Muscle layer of duodenum (tissue), 2 donors: ENCODE results near the gene CHST5.
"Not testable (repeated sequence)": the region's sequence is repeated elsewhere in the genome, so short reads cannot be mapped to it uniquely, and the experiment has no call there.

Experiments used
- H3K27ac ChIP-seq: one replicate; pipeline ENCODE4 v1.7.0; 2013; ENCODE audit warnings: mild to moderate bottlenecking, low read length
- H3K27me3 ChIP-seq: one replicate; pipeline ENCODE4 v1.7.0; 2013; ENCODE audit warnings: low read depth, mild to moderate bottlenecking, control low read depth, low read length
- H3K36me3 ChIP-seq, 2 donors: one replicate each; pipeline ENCODE4 v1.7.0; 2013; ENCODE audit warnings: low read length in 2 of 2, control low read depth in 1 of 2, mild to moderate bottlenecking in 1 of 2; ENCODE audit not compliant: insufficient read depth in 2 of 2, control insufficient read depth in 1 of 2
- H3K4me1 ChIP-seq, 2 donors: one replicate each; pipeline ENCODE4 v1.7.0; 2013; ENCODE audit warnings: low read length in 2 of 2, mild to moderate bottlenecking in 2 of 2, control low read depth in 1 of 2, moderate library complexity in 1 of 2; ENCODE audit not compliant: insufficient read depth in 2 of 2, control insufficient read depth in 1 of 2
- H3K4me3 ChIP-seq, 2 donors: one replicate each; pipeline ENCODE4 v1.7.0; 2013; ENCODE audit warnings: low read length in 2 of 2, low read depth in 1 of 2, mild to moderate bottlenecking in 1 of 2
- H3K9me3 ChIP-seq, 2 donors: one replicate each; pipeline ENCODE4 v1.7.0; 2013; ENCODE audit warnings: low read length in 2 of 2, control low read depth in 1 of 2, mild to moderate bottlenecking in 1 of 2; ENCODE audit not compliant: control insufficient read depth in 1 of 2
- donor health status: healthy.

CHST5 gene

DNA sequence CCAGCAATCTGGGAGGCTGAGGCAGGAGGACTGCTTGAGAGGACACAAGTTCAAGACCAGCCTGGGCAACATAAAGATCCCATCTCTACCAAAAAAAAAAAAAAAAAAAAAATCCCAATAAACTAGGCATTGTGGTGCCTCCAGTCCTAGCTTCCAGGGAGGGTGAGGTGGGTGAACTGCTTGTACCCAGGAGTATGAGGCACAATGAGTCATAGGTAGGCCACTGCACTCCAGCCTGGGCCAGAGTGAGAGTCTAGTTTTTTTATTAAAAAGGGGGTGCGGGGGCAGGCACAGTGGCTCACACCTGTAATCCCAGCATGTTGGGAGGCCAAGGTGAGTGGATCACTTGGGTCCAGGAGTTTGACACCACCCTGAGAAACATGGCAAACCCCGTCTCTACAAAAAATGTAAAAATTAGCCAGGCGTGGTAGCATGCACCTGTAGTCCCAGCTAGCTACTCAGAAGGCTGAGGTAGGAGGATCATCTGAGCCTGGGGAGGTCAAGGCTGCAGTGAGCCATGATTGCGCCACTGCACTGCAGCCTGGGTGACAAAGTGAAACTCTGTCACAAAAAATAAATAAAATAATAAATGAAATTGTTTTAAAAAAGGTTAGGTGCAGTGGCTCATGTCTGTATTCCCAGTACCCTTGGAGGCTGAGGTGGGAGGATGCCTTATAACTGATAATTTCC lies 32.8 kb downstream of the CHST5 start:
- H3K9me3 ChIP-seq: no peaks in the 10 kb centered on the region
- H3K27me3 ChIP-seq: no peaks in the 10 kb centered on the region
- H3K27ac ChIP-seq: no peak overlapping the region
- H3K36me3 ChIP-seq: no peaks in the 10 kb centered on the region
- peaks cover 0 to 5% of the 10 kb centered on the region in 2 donors for H3K4me1 ChIP-seq
- no peak overlapping the region for H3K4me3 ChIP-seq

DNA sequence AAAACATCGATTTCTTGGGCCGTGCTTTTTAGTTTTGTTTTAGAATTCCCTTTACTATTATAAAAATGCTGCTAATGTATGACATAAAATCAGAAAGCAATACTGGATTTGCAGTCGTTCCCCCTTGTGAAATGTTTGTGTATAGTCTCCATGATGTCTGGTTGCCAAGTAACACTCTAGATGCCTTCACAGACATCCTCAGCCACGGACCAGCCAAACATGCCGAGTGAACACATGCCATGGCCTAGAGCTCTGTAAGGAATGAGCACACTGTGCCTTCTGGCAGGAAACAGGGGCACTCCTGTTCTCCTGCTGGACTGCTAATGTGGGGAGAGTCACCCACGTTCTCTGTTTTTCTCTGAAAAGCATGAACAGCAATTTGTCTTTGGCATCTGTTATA lies 34.1 kb downstream of the CHST5 start:
- H3K36me3 ChIP-seq, H3K27me3 ChIP-seq, H3K27ac ChIP-seq, H3K4me3 ChIP-seq, H3K9me3 ChIP-seq, H3K4me1 ChIP-seq: not testable (repeated sequence)

DNA sequence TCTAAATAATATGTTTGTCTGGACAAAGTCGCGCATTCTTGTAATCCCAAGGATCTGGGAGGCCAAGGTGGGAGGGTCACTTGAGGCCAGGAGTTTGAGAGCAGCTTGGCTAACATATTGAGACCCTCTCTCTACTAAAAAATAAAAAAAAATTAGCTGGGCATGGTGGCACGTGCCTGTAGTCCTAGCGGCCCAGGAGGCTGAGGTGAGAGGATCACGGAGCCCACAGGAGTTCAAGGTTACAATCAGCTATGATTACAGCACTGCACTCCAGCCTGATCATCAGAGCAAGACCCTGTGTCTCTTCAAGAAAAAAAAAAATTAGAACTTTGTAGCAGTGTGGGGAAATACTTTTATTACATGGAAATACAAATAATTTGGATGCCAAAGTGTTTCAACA lies 34.5 kb downstream of the CHST5 start:
- H3K27ac ChIP-seq: no peak overlapping the region
- peaks cover 0 to 5% of the 10 kb centered on the region in 2 donors for H3K4me1 ChIP-seq
- no peak overlapping the region for H3K4me3 ChIP-seq
- H3K9me3 ChIP-seq: no peaks in the 10 kb centered on the region
- H3K36me3 ChIP-seq: no peaks in the 10 kb centered on the region
- no peaks in the 10 kb centered on the region for H3K27me3 ChIP-seq

DNA sequence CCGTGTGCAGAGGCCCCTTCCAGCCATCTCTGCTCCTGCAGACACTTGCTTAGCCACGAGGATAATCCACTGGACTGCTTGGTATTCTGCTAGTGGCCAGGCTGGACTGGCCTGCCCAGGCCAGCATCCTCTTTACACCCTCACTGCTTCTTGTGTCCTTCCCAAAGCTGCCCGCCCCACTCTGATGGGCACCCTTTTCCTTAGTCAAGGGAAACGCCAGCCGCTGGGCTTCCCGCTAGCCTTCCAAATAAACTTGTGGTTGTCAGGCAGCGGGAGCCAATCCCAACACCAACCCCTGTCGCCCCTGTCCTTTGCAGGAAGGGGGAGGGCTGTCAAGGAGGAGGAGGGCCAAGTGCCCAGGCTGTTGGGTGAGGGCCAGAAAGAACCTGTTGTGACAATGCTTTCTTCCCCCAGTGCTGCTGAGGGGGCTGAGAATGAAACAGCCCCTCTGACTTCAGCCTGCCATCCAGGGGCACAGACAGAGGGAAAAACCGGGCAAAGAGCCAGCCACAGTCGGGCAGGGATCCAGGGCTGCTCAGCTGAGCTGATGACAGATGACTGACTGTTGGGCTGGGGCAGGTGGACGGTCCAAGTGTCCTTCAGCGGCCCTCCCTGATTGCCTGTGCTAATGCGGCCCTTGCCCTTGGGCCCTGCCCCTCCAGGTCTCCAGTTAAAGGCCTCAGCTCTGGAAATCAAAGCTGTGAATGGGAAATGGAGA lies 37.1 kb downstream of the CHST5 start:
- not testable (repeated sequence) for H3K27ac ChIP-seq, H3K9me3 ChIP-seq, H3K36me3 ChIP-seq, H3K4me3 ChIP-seq, H3K27me3 ChIP-seq
- peaks cover 3 to 20% of the 10 kb centered on the region in 2 donors for H3K4me1 ChIP-seq

DNA sequence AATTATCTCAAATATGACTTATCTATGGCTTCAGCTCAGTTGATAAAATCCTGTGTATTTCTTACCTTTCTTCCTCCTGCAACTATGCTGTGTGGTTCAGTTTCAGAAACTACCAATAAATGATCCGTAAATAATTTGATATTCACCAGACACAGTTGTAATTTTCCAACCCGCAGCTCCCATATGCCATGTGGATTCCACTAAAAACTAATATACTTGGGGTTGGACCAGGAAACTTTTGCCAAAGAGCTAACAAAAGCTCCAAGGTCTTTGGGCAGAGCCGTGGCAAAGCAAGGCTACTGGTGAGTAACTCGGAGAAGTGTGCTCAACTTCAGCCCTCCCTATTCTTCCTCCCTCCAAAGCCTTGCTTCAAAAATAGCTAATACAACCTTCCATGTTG lies 38.4 kb downstream of the CHST5 start:
- H3K27me3 ChIP-seq: peaks cover 9% of the 10 kb centered on the region
- peaks cover 3 to 20% of the 10 kb centered on the region in 2 donors for H3K4me1 ChIP-seq
- H3K27ac ChIP-seq: no peak overlapping the region
- H3K4me3 ChIP-seq: no peak overlapping the region
- H3K9me3 ChIP-seq: no peaks in the 10 kb centered on the region
- no peaks in the 10 kb centered on the region for H3K36me3 ChIP-seq

DNA sequence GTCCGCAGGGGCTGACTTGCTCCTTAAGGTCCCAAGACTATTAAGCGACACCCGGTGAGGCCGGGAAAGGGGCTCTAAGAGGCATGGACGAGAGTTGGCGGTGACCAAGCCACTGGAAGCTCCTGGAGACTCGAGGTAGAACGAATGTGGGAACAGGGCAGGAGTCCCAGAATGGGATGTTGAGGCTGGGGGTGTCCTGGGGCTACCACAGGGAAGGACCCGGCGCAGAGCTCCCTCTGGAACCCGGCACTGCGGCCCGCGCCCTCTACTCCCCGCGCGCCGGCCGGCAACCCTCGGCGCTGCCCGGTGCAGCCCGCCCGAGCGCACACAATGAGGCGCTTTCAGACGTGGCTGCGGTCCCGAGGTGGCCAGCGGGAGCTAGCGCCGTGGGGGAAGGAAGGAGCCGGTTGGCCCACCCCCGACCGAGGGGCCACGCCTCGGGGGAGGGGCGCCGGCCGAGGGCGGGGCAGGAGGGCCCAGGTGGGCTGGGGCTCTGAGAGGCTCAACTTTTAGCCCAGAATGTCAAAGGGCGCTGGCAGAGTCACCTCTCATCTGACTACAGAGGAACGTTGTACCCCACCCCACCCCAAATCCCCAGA lies 40.7 kb downstream of the CHST5 start, which contains the start of gene CHST6:
TSS of gene CHST6 (minus strand) at position 366 of the 599 bp plus-strand sequence. CDS start 15,613 bp downstream, outside the sequence.
- Histone ChIP-seq H3K9me3 (no peaks in the 10 kb centered on the region), H3K27ac (no peak within 1 kb of the TSS), H3K4me1 (peaks cover 3 to 15% of the 10 kb centered on the region in 2 donors), H3K4me3 (peak within 1 kb of the TSS; percentile 46 to 68), H3K27me3 (peaks cover 9% of the 10 kb centered on the region), H3K36me3 (no peaks in the 10 kb centered on the region)

GRCh38 chr16:75494661-75495075 lies 41.2 kb downstream of the CHST5 start:
- Histone ChIP-seq H3K27ac (no peak overlapping the region), H3K4me1 (peaks cover 3 to 15% of the 10 kb centered on the region in 2 donors), H3K36me3 (no peaks in the 10 kb centered on the region), H3K27me3 (peaks cover 9% of the 10 kb centered on the region), H3K9me3 (no peaks in the 10 kb centered on the region), H3K4me3 (peak overlapping the region; percentile 46 to 68)

GRCh38 chr16:75494184-75494583 lies 41.7 kb downstream of the CHST5 start:
- no peaks in the 10 kb centered on the region for H3K36me3 ChIP-seq
- peaks cover 9% of the 10 kb centered on the region for H3K27me3 ChIP-seq
- no peak overlapping the region for H3K27ac ChIP-seq
- no peaks in the 10 kb centered on the region for H3K9me3 ChIP-seq
- H3K4me3 ChIP-seq: peak overlapping the region; percentile 46 to 68
- H3K4me1 ChIP-seq: peaks cover 3 to 15% of the 10 kb centered on the region in 2 donors

GRCh38 chr16:75491876-75492275 lies 44.0 kb downstream of the CHST5 start:
- Histone ChIP-seq H3K9me3 (no peaks in the 10 kb centered on the region), H3K36me3 (no peaks in the 10 kb centered on the region), H3K4me3 (no peak overlapping the region), H3K27me3 (peaks cover 9% of the 10 kb centered on the region), H3K4me1 (peaks cover 3 to 15% of the 10 kb centered on the region in 2 donors), H3K27ac (no peak overlapping the region)

DNA sequence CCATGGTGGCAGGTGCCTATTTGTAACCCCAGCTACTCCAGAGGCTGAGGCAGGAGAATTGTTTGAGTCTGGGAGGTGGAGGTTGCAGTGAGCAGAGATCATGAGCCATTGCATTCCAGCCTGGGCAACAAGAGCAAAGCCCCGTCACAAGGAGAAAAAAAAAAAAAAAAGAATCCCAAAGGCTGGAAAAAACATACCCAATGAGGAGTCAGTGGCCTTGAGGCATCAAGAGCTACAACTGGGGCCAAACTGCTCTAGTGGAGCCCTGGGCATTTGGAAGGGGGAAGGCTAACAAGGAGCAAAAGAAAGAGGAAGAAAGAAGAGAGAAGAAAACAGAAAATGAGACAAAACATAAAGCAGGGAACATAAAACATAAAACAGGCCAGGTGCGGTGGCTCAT lies 47.6 kb downstream of the CHST5 start:
- H3K36me3 ChIP-seq: no peaks in the 10 kb centered on the region
- H3K9me3 ChIP-seq: no peaks in the 10 kb centered on the region
- no peaks in the 10 kb centered on the region for H3K4me1 ChIP-seq
- H3K4me3 ChIP-seq: no peak overlapping the region
- no peak overlapping the region for H3K27ac ChIP-seq
- H3K27me3 ChIP-seq: no peaks in the 10 kb centered on the region

GRCh38 chr16:75486676-75487313 lies 49.1 kb downstream of the CHST5 start:
- H3K36me3 ChIP-seq: no peaks in the 10 kb centered on the region
- H3K4me1 ChIP-seq: no peaks in the 10 kb centered on the region
- no peaks in the 10 kb centered on the region for H3K27me3 ChIP-seq
- no peak overlapping the region for H3K27ac ChIP-seq
- no peaks in the 10 kb centered on the region for H3K9me3 ChIP-seq
- no peak overlapping the region for H3K4me3 ChIP-seq
